ENCODE results near the gene SLC25A23. TPM values are rescaled to one million over a fixed set of nuclear protein-coding genes. Genes with fewer than 3 reads are reported as not detected.

Gene SLC25A23
- total RNA-seq, 1 experiment from 2014 or later, result 42.9 TPM

GRCh38 chr19:6439743-6440142, 19.8 kb downstream of the SLC25A23 start:
- no peaks in the 10 kb centered on the region for H3K4me1 ChIP-seq (ENCODE audit: insufficient read depth, low read length)

More at GRCh38 chr19:6439743-6440142, 19.8 kb downstream of the SLC25A23 start:
- H4K91ac ChIP-seq (ENCODE audit: insufficient read length, low read depth, low read length), result no peak overlapping the region
- no peak overlapping the region for H3K4me2 ChIP-seq (ENCODE audit: insufficient read depth, insufficient read length, low read length)
- no peak overlapping the region for H2BK20ac ChIP-seq (ENCODE audit: low read depth, low read length, poor library complexity, severe bottlenecking)
- H3K4ac ChIP-seq (ENCODE audit: low read depth, low read length), result no peak overlapping the region
- Mint-ChIP-seq H3K27ac (no peak overlapping the region), H3K4me1 (no peaks in the 10 kb centered on the region; a peak in 1 of 4 replicates), H3K9me3 (no peaks in the 10 kb centered on the region), H3K27me3 (ENCODE audit: low read depth) (peaks cover 5% of the 10 kb centered on the region), H3K36me3 (ENCODE audit: insufficient read depth in 1 of 3, low read depth in 3 of 3) (peaks cover 0 to 4% (median 0%) of the 10 kb centered on the region in 3 experiments; a peak in 1 of 7 replicates), H3K4me3 (no peak overlapping the region)
- H2BK12ac ChIP-seq (ENCODE audit: insufficient read length, low read depth, low read length), result no peak overlapping the region
- H3K79me1 ChIP-seq (ENCODE audit: insufficient read depth, low read depth, low read length, poor library complexity, severe bottlenecking), result no peaks in the 10 kb centered on the region
- H3K79me2 ChIP-seq (ENCODE audit: insufficient read depth, low read length), result no peaks in the 10 kb centered on the region
- H2AFZ ChIP-seq (ENCODE audit: low read length), result no peak overlapping the region
- DNase-seq, result no peak
- no peak overlapping the region for H3K18ac ChIP-seq (ENCODE audit: insufficient read length, low read depth, low read length)
- no peak for TF ChIP-seq CTCF (conservative IDR thresholded peaks at IDR 0.05)
- H4K5ac ChIP-seq (ENCODE audit: insufficient read length, low read depth, low read length), result no peak overlapping the region
- H3K14ac ChIP-seq (ENCODE audit: insufficient read depth, low read length), result no peak overlapping the region
- H2AK5ac ChIP-seq (ENCODE audit: insufficient read length, low read length), result no peak overlapping the region
- no peak overlapping the region for H2BK5ac ChIP-seq (ENCODE audit: insufficient read length, low read length)
- no peak overlapping the region for H2BK15ac ChIP-seq (ENCODE audit: low read depth, low read length)
- H3K56ac ChIP-seq (ENCODE audit: insufficient read length, low read depth, low read length), result no peak overlapping the region
- no peak overlapping the region for H3T11ph ChIP-seq (ENCODE audit: low read length)
- H3K27ac ChIP-seq (ENCODE audit: insufficient read length, low read depth, low read length), result no peak overlapping the region
- H3K9me3 ChIP-seq (ENCODE audit: control insufficient read depth, low read depth, low read length), result no peaks in the 10 kb centered on the region
- no peaks in the 10 kb centered on the region for H3K27me3 ChIP-seq (ENCODE audit: insufficient read depth, low read length)
- no CpG with 5 or more reads among the region's 4 CpGs for WGBS (ENCODE audit: extremely low coverage, insufficient read length, low lambda C conversion rate)
- H2BK120ac ChIP-seq (ENCODE audit: low read depth, low read length, poor library complexity, severe bottlenecking), result no peak overlapping the region
- no peak overlapping the region for H3K23ac ChIP-seq (ENCODE audit: insufficient read length, low read depth, low read length)
- H3K9ac ChIP-seq (ENCODE audit: extremely low read depth, insufficient read length, low read length), result no peak overlapping the region
- H4K8ac ChIP-seq (replicated peaks; ENCODE audit: insufficient read length, low read depth, low read length), result no peak overlapping the region
- peaks cover 2% of the 10 kb centered on the region for H4K20me1 ChIP-seq (ENCODE audit: control insufficient read depth, insufficient read depth, insufficient read length)
- no peaks in the 10 kb centered on the region for H3K23me2 ChIP-seq (ENCODE audit: insufficient read length, low read depth, low read length, poor library complexity, severe bottlenecking)

All from H9 (cell line).